NCI-H2081 treated with DMSO at 0.1 percent for 48 hours (cell line): ENCODE measurements around the gene DNAJC6.
A peak's percentile ranks its signal among the peaks of the same experiment; 100 is the strongest.

ENCODE experiments used
- DNase-seq: peaks from one replicate; lab custom pipeline; 2025; lab: John Stamatoyannopoulos, UW

Gene DNAJC6

DNA sequence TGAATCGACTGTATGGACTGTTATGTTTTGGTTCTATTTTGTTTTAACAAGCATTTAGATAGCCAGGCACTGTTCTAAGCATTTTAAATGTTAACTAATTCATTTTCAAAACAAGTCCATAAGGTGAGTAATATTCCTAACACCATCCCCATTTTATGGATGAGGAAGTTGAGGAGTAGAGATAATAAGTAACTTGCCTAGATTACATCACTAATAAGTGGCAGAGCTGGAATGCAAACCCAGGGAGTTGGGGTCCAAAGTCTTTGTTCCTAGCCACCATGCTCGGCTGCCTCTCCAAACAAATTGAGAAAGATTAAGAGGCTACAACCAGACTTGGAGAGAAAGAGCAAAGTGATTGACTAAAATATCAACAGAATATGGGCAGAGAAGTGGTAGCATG lies 98.5 kb downstream of the DNAJC6 start:
- DNase-seq, result no peak

DNA sequence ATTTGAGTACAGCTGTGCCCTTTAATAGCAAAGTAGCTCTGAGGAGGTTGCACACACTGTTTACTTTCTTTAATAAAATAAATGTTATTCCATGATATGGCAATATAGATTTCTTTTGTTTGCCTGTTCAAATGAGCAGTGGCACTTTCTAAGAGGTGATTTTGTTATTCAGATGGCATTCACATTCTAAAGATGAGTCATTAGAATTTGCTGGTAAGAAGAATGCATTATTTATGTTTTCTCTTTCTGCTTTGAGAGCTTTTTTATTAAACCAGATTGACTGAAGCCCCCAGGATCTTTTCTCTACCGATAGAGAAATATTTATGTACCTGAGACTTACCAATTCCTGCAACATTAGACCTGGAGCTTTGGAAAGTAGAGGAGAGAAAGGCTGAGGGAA lies 100.0 kb downstream of the DNAJC6 start:
- DNase-seq, result no peak

DNA sequence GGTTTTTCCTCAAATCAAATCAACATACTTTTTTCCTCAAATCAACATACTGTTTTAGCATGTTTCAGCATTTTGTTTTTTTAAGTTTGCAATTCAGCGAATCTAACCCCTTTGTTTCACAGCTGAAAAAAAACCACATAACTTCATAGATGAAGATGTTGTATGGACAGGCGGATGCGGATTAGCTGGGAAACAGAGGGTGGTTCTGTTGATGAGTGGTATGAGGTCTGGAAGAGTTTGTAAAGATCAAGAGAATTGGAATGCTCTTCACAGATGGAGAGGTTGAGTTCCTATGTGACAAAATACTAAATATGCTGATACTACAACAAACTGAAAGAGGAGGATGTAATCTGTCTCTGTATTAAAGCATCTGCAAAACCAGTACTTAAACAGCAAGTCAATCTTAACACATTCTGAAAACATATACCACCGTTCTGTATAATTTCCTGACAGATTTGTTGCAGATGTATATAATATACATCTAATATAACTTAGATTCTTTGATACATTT lies 100.5 kb downstream of the DNAJC6 start:
- DNase-seq, result no peak

DNA sequence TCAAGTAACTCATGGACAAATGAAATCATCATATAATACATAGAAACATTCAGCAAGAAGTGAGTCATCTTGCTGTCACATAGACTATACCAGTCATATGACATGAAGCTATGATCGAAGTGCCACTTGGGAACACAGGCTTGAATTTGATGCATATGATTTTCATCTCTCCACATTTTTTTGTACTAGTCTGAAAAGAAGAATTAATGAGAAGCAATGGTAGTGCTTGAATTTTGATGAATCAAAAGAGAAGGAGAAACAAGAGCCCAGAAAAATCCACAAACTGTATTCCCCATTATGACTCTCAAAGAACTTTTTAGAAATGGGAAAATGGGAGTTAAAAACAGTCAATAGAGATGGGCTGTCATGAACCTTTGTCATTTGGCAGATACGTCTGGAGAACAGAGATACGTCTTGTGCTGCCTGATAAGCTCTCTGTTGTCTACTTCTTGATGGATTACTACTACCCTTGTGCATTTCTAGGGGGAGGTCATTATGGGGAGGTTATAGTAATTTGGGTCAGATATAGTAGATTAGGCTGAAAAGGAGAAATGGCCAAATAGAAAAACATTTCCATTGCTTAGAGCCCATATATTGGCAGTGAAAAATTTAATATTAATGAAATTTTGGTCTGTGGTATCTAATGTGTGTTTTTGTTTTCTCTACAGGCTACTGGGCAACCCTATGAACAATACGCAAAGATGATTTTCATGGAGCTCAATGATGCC lies 103.1 kb downstream of the DNAJC6 start:
- DNase-seq, result no peak

DNA sequence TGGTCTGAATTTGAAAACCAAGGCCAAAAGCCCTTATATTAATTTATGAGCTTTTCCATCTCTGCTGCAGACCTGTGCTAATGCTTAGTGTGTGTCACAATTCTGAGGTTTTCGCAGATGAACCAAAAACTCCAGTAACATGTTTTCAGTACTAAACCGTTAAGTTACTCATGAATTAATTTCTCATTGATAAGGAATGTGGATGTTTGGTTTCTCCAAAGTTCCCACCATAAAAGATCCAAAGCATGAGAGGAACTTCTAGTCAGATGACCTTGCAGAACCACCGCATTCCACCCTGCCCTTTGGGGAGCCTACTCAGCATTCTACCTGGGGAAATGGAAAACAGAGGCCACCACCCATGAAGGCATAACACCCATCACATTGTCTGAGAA lies 103.6 kb downstream of the DNAJC6 start:
- DNase-seq, result no peak

DNA sequence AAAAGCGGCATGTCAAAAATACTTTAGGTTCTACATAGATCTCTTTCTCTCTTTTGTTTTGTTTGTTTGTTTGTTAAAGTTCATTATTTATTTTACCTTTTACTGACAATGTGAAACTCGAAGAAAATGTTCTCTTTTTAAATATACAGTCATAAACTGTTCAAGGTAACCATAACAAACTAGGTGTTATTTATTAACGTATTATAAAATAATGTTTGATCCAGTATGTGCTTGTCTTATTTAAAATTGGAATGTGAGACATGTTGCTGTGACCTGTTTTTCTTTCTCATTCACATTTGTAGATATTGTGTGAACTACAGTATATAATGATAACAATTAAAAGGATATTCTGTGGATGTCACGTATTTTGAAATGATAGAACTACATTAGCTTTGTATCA lies 105.2 kb downstream of the DNAJC6 start:
- no peak for DNase-seq

DNA sequence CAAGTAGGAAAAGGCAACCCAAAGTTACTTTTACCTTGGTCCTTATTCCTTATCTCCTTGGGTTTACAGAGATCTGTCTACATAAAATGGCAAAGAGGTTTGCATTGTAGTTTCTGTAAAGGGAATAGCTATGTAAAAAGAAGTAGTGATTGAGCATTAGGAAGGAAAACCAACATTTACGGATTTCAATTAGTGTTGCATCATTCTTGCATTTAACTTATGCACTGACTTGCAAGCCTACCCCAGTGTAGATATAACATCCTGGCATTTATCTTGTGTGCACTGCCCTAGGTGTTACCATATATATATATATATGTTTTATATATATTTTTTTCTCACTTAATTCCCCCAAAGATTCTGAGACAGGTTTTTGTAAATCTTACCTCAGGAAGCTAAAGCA lies 107.4 kb downstream of the DNAJC6 start:
- DNase-seq, result no peak

DNA sequence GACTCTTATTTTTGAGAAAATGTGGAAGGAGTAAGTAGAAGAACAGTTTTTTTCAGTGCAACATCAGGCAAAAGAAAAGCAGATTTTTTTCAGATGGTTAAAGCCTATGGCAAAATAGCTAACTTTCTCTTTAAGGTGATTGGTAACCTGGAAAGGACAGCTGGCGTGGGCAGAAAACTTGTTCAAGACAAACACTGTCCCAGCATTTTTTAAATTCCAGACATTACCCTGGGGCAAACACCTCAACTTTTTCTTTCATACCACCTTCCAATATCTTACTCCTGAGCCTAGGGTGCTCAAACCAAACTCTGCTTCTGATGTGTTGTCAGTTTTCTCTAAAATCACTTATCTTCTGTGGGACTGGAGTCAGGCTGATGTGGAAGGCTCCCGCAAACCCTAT lies 108.4 kb downstream of the DNAJC6 start:
- no peak for DNase-seq

DNA sequence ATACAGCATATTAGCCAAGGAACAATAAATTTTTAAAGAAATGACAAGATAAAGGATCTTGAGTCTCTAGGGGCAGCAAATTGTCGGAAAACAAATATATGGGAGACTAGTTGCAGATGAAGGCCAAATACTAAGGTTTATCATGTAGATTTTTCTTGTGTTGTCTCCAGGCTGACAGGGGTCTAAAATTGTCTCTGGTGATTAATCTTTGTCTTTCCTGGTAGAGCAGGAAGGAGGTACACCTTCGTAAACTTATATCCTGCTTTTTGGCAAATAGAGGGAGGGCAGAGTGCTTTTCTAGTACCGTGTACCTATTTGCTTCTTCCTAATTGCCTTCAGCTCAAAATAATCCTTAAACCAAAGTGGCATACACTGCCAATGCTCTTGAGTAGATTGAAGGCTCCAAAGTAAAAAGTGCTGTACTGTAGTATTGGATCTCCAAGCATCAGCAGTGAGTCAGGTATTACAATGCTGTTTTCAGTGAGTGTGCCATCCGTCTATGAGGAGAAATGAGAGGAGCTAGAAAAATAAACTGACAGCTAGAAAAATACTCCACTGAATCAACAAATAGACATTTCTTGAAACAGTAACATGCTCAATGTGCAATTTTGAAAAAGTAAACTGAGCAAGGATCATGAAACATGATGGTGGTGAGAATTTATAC lies 109.3 kb downstream of the DNAJC6 start:
- no peak for DNase-seq

DNA sequence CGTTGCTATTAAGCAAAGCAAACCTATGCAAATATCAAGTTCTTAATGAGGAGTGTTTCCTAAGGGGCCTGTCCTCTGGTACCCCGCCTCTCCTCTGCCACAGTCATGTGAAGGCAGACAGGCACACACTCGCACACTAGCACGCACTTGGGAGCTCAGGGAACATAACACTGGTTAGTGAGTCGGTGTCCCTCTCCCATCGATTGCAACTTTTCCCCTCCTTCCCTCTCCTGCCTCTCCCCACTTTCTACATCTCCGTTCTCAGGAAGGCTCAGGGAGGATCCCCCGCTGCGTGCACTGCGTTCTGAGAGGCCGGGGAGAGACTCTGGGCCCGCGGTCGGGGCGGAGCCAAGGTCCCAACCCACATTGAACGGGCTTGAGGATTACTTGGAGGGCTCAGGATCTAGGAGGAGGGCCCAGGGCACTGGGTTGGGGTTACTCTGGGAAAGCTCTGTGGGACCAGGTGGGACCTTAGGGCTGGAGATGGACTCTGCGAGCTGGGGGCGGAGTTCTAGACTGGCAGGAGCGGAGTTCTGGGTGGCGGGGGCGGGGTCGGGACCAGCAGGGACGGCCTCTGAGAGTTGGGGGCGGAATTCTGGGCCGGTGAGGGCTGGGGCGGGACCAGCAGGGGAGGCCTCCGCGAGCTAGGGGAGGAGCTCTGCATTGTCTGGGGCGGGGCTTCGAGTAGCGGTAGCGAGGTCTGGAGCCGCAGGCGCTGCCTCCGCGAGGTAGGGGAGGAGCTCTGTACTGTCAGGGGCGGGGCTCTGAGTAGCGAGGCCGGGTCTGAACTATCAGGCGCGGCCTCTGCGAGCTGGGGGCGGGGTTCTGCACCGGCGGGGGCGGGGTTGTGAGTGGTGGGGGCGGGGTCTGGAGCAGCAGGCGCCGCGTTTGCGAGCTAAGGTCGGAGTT lies 110.6 kb downstream of the DNAJC6 start:
- DNase-seq, result peak; percentile 87

DNA sequence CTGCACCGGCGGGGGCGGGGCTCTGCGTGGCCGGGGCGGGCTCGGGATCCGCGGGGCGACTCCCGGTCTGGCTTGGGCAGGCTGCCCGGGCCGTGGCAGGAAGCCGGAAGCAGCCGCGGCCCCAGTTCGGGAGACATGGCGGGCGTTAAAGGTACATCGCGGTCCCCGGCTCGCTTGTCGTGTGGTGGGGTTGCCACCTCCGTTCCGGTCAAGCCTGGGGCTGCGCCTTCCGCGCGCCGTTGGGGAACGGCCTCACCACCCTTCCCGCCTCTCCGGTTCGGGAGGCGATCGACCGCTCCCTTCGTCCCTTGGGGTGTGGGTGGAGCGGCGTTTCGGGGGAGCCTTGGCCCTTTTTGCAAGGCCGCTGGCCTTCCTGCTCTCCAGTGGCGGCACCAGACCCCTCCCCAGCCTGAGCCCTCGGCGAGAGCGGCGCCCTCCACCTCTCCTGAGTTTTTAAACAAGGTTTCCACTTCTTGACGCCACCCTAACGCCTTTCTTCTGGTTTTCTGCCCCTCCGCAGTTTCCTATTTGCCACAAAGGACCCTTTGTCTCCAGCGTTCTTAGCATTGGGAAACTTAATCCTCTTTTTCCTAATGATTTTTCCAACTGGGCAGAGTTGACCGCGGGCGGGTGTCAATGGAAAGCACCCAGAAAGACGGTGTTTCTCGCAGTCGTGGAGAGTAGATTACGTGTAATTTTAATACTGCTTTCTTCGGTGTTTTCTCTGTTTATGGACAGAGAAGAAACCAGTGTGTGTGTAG lies 111.4 kb downstream of the DNAJC6 start, which contains the start of the genes LEPR and LEPROT:
Gene LEPR (plus strand): TSS at position 79 of the 761 bp plus-strand sequence. CDS start 144,898 bp downstream, outside the sequence.
Gene LEPROT (plus strand): TSS at position 79 of the 761 bp plus-strand sequence. CDS start 57 bp downstream, at position 136.
- no peak for DNase-seq

DNA sequence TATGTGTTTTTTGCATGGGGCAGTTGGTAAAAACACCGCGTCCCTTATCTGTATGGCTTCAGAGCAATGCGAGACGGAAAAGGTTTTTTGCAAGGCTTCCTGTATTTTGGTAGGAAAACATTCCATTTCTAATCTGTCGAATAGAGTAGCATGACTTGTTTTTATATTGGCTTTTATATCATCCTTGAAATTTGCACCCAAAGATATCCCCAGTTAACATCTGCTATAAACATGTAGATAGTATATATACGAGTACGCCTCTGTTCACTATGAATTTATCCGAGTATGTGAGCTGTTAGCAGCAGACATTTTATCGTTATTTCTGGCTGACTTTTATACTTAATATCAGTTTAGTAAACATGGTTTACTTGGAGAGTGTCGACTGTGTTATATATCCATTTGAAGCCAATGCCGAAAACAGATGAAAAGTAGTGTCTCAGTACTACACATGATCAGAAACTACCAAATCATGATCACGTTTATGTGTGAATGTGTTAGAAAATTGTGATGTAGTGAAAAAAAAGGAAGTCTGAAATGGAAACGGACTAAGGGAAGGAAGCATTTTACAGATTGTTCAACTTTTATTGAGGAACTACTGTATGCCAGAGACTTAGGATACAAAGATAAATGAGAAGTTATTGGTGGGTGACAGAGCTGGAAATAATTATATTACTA lies 112.1 kb downstream of the DNAJC6 start:
- DNase-seq, result no peak

DNA sequence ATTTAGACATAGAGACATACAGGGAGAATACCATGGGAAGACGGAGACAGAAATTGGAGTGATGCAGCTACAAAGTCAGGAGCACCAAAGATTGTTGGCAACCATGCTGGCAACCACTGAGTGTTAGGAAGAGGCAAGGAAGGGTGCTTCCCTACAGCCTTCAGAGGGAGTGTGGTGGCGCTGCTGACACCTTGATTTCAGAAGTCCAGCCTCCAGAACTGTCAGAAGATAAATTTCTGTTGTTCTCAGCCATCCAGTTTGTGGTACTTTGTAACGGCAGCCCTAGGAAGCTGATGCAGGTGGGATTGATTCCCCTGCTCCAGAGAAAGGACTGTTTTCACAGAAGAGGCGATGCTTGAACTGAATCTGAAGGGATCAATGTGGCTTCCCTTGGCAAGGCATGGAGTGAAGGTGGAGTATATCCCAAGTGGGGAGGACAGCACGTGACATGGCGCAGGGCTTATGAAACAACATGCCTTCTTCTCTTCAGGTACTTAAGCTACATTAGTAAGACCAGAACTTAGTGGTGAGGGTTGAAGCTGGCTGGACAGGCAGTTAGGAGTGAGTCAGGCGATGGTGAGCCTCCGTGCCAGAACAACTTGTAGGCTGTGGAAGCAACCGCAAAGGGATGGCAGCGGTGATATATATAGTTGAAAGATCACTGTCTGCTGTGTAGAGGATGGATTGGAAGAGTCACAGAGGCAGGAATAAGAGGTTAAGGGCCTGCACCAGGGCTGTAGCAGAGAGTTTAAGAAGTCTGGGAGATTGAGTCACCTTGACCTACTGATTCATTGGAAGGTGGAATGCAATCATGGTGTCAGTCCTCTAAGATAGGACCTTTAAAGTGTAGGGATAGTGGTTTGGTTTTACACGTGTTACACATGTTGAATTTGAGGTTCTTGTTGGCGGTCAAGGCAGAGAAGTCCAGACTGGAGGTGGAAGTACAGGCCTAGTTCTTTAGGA lies 113.2 kb downstream of the DNAJC6 start:
- DNase-seq, result no peak

DNA sequence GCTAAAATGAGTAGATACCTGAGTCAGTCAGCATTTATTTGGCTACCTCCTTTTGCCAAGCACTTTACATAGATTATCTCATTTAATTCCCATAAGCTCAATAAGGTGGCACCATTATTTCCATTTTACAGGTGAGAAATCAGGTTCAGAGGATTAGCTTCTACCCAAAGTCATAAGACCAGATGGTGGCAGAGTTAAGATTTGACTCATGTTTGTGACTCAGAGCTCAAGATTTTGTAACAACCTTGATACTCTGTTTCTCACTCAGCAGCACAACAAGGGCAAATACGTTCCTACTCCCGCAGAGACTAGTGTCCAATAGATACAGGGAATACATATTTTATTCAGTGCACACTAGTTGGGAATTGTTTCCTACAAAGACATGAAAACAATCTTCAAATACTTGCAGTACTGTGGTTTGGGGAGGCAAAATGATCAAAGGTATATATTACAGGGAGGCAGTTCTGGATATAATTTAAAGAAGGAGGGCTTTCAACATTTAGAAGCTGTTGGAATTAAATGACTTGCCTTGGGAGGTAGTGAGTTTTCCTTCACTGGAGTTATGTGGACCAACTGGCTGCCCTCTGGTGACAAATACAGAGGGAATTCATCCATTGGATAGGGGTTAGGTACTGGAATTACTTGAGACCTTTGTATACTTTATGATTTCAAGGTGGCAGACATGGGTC lies 114.7 kb downstream of the DNAJC6 start:
- DNase-seq, result no peak

DNA sequence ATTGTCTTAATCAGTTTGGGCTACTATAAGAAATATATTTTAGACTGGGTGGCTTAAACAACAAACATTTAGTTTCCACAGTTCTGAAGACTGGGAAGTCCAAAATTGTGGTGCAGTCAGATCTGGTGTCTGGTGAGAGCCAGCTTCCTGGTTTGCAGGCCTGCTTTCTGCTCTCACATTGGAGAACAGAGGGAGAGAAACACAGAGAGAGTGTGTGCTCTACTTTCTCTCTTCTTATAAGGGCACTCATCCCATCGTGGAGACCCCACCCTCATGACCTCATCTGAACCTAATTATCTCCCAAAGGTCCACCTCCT lies 115.2 kb downstream of the DNAJC6 start:
- DNase-seq, result no peak

DNA sequence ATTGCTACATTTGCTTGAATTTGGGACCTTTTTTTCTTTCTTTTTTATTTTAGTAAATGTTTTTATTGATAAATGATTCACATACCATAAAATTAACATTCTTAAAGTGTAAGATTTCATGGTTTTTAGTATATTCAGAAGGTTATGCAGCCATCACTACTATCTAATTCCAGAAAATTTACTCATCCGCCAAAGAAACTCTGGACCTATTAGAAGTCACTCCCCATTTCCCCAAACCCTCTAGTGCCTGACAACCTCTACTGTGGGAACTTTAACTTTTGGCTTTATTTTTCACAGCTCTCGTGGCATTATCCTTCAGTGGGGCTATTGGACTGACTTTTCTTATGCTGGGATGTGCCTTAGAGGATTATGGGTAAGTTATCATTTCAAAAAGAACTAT lies 115.7 kb downstream of the DNAJC6 start:
- DNase-seq, result no peak

DNA sequence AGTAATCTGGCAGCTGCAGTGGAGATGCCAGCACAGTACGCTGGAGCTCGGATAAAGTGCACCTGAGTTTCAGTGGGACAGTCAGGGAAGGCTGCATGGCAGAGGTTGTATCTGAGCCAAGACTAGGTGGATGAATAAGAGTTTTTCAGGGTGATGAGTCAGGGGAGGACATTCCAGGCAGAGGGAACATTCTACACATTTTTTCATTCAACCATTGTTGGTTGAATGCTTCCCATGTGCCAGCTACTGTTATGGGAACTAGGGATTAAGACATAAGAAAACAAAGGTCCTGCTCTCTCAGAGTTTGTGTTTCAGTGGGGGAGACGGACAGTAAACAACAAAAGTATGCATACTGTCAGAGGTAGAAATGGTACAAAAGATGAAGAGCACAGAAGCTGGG lies 116.4 kb downstream of the DNAJC6 start:
- DNase-seq, result no peak

DNA sequence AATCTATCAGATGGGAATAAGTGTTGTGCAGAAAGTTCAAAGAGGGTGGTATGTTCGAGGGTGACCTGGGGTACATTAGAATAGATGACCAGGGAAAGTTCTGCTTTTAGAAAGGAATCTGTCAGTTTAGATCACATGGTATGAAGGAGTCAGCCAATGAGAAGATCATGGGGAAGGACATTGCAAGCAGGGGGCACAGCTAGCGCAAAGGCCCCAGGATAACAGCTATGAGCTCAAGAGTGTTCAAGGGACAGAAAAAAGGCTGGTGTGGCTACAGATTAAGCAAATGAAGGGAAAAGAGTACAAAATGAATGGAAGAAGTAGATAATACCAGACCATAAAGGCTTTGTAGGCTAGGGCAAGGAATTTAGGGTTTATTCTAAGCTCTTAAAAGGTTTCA lies 119.7 kb downstream of the DNAJC6 start:
- DNase-seq, result no peak

DNA sequence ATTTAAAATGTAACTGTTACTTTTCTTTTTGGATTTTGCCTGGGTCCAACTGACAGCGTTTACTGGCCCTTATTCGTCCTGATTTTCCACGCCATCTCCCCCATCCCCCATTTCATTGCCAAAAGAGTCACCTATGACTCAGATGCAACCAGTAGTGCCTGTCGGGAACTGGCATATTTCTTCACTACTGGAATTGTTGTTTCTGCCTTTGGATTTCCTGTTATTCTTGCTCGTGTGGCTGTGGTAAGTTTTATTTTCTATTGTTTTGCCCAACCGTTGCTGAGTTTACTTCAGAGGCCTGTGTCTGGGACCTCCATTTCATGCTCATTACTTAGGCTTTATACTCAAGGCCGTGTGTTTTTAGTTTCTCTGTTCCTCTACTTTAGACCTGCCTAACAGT lies 120.5 kb downstream of the DNAJC6 start:
- DNase-seq, result no peak
